Endothelial cell of coronary artery (primary cell): ENCODE data around the gene GANAB. TPM values are rescaled to one million over a fixed set of nuclear protein-coding genes. Genes with fewer than 3 reads are reported as not detected.

Experiments used
- total RNA-seq: library from RNA; depleted of rRNA; stranded (reverse); fragments of >200 nt; gene quantifications from 2 replicates; pipeline ENCODE4 v1.2.3, GENCODE V29; 2014

GANAB gene
- 190 and 269 TPM in 2 replicates for total RNA-seq

DNA sequence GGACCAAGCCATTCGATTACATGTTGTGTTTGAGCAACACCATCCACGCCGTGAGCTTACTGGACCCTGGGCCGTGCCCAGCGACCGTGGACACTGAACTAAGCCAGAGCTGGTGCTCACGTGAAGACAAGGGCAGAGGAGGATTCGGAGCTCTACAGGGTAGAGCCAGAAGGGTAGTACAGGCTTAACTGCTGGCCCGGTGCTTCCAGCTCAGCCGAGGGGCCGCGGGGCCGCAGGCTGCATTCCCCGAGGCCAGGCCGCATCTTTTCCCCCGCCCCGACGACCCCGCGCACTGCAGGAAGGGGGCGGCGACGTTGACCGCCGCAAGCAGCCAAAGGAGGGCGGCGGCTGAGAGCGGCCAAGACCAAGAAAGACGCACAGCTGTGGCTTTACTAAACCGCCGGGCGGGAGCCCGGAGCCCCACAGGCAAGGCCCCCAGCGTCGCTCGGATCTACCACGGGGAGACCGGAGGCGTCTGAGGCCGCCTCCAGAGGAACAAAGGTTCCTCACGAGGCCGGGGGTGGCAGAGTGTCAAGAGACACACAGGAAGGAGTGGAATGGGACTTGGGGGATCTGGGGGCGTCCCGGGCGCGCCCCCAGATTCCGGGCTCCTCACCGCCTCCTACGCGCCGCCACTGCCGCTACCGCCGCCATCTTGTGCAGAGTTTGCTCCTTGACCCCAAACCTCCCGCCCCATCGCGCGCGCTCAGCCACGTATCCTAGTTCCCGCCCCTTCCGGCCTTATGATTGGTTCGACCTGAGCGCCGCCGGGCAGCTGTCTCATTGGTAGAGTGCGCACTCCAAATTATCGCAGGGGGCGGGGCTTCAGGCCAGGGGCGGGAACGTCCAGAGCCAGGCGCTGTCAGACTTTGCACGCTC is at the start of gene GANAB:
Gene GANAB, minus strand, starts transcription at position 668 of the 879 bp plus-strand sequence. Its CDS starts 14 bp downstream, at position 654.

DNA sequence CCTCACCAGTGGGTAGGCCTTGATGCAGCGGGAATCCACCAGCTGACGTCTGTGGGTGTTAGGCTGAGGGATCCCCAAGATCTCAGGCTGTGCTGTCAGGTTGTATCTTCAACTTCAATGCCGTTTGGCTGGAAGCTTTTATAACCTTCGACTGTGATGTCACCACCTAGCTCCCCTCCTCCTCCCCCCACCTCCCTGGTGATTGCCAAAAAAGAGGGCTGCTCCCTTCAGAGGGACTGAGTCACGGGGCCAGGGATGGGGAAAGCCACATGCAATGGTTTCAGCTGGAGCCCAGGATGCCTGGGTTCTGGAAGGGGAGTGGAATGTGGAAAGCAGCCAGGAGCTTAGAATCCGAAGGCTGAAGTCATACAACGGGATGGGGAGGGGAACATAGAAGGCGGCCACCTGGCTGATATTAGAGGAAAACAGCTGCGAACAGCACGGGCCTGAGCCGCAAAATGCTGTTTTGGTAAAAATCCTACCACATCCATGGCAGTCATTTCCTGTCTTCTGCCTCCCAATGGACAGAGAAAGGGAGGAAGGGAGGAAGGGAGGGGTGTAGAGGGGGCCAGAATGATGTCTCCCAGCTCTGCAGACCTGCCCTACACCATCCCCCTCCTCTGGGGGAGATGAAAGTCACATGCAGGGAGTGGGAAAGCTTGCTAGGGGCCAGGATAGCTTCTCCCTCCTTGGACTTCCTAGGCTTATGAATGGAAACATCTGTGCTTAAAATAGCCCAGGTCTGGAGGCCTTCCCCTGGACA is 43.2 kb upstream of the GANAB start, which contains the start of gene LRRN4CL:
Gene LRRN4CL, minus strand, starts transcription at position 110 of the 763 bp plus-strand sequence. CDS start 1,022 bp downstream, outside the sequence.

DNA sequence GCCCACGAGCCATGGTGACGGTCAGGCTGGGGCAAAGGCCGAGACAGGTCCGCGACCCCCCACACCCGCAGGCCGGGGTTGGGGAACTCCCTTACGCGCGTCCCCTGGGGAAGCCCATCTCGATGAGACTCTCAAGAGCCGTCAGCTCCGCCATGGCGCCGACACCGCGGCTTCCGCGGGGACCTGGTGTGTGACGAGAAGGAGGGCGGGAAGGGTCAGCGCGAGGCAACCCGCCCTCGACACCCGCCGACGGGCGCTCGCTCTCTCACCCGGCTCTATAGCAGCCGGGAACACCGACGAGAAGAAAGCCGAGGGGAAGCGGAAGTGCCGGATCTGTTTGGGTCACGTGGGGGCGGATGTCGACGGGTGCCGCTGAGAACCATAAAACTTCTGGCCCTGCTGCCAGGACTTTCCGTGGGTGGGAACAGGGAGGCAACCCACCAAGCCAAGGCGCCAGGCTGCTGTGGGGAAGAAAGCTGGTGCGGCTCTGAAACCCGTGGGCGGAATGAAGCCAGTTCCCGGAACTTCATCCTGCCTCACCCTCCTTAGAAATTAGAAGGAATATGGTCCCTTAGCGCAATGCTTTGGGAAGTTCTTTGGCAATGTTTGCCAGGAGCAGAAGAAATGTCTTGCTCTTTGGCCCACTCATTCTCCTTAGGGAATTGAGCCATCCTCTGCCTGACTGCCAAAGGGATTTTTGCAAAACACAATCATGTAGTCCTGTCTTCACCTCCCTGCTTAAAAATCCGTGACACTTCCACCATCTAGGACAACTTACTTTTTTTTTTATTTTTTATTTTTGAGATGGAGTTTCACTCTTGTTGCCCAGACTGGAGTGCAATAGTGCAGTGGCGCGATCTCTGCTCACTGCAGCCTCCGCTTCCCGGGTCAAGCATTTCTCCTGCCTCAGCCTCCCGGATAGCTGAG is 32.6 kb upstream of the GANAB start, which contains the start of gene UBXN1:
Gene UBXN1, minus strand, starts transcription at position 304 of the 927 bp plus-strand sequence. Its CDS starts 150 bp downstream, at position 154.

DNA sequence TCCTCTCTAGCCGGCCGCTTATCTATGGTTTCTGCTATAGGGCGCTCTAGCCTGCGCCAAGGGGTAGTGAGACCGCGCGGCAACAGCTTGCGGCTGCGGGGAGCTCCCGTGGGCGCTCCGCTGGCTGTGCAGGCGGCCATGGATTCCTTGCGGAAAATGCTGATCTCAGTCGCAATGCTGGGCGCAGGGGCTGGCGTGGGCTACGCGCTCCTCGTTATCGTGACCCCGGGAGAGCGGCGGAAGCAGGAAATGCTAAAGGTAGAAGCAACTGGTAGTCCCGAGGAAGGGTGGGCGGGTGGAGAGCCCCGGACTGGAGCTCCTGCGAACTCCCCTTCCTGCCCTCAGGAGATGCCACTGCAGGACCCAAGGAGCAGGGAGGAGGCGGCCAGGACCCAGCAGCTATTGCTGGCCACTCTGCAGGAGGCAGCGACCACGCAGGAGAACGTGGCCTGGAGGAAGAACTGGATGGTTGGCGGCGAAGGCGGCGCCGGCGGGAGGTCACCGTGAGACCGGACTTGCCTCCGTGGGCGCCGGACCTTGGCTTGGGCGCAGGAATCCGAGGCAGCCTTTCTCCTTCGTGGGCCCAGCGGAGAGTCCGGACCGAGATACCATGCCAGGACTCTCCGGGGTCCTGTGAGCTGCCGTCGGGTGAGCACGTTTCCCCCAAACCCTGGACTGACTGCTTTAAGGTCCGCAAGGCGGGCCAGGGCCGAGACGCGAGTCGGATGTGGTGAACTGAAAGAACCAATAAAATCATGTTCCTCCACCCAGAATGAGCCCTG is 25.4 kb upstream of the GANAB start, which contains the start of the genes LBHD1 and UQCC3:
Gene LBHD1, minus strand, starts transcription at position 660 of the 782 bp plus-strand sequence. CDS start 2,236 bp downstream, outside the sequence.
Gene UQCC3, plus strand, starts transcription at position 66 of the 782 bp plus-strand sequence. Its CDS starts 73 bp downstream, at position 139.

DNA sequence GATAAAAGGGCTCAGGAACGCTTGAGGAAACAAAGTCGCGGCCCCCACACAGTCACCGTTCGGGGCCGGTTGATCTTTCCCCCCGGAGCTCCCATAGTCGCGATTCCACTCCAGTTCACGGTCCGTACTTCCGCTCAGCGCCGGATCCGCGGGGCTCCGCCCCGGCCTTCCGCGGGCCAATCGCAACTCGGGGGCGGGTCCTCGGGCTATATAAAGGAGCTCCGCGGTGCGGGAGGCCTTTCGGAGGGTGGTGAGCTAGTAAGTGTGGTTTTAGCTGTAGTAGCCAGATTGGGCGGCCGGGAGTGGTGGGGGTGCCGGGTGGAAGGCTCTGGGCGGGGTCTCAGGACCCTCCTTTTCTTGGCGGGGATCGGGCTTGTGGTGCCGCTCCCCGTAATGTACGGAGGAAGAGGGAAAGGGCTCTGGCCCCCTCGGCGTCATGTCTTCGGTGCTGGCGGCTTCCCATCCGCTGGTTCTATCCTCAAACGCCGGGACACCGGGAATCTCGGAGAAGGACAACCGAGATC is 18.7 kb upstream of the GANAB start, which contains the start of the genes C11orf98 and CSKMT:
Gene C11orf98, minus strand, starts transcription at position 136 of the 524 bp plus-strand sequence. Its CDS starts 41 bp downstream, at position 95.
Gene CSKMT, plus strand, starts transcription at position 238 of the 524 bp plus-strand sequence. CDS start 568 bp downstream, outside the sequence.

DNA sequence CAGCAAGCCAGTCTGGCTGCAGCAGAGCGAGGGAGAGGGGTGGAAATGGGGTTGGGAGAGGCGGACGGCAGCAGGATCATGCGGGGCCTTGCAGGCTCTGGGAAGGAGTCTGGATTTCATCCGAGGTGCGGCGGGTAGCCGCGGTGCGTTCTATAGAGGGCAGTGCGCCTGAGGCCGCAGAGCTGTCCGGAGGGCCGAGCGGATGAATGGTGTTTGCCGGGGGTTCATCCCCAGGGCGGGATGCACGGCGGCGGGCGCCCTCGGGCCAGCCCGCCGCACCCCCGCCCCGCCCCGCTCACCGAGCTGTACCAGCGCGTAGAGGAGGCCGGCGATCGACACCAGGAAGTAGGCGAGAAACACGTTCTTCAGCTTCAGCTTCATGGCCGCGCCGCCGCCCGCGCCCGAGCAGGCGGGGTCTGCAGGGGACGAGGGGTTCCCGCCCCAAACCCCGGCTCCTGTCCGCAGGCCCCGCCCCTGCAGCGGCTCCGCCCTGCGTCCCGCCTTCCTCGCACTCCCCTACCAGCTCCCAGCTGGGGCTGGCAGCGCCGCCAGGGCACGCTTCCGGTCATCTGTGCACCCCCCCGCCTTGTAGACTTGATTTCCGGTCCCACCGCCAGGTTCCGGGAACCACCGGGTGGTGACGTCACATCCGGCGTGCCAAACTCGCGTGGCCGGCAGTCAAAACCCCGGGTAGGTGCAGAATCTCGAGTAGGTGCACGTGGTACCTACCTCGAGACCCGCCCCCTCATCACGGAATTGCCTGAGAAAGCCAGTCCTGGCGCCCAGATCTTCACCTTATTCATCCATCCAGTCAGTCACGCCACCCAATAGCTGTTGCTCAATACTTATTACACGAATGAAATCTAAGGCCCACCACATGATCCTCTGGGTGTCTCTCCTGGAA is 24.6 kb downstream of the GANAB start, which contains the start of gene B3GAT3:
Gene B3GAT3, minus strand, starts transcription at position 420 of the 904 bp plus-strand sequence. Its CDS starts 39 bp downstream, at position 381.

DNA sequence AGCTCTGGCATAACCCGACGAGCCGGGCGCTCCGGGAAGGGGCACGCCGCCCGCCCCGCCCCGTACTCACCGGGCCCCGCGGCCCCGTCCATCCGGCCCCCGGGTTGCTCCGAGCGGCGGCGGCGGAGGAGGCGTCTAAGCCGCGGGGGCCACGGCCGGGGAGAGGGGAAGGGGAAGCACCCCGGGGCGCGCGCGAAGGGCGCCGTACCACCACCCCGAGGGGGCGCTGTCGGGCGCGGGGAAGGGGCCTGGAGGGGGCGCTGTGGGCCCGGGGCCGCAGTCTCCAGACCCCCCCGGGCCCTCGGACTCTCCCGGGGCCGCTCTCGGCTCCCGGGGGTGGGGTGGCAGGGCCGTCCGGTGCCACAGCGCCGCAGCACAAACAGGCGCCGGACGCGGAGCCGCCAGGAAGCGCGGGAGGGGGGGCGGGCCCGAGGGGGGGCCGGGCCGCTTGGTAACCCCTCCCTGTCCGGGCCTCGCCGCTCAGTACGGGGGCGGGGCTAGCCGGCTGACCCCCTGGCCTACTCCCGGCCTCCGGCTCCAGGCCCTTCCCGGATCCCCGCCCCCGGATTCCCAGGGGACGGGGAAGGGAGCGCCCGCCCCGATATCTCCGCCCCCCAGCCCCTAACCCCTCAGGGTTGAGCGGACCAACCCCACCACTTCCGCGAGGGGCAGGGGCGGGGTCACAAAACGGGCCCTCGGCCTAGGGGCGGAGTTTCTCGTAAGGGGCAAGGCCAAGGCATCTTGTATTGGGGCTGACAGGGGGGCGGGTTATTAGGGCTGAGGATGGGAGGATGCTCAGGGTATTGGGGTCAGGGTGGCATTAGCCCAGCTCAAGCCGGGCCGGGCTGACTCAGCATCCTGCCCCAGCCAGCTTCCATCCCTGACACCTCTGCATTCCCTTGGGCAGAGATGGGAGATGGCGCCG is 33.8 kb downstream of the GANAB start, which contains the start of the genes EML3 and ROM1:
Gene EML3, minus strand, starts transcription at position 410 of the 925 bp plus-strand sequence. Its CDS starts 318 bp downstream, at position 92.
Gene ROM1, plus strand, starts transcription at position 892 of the 925 bp plus-strand sequence. Its CDS starts 25 bp downstream, at position 917.

DNA sequence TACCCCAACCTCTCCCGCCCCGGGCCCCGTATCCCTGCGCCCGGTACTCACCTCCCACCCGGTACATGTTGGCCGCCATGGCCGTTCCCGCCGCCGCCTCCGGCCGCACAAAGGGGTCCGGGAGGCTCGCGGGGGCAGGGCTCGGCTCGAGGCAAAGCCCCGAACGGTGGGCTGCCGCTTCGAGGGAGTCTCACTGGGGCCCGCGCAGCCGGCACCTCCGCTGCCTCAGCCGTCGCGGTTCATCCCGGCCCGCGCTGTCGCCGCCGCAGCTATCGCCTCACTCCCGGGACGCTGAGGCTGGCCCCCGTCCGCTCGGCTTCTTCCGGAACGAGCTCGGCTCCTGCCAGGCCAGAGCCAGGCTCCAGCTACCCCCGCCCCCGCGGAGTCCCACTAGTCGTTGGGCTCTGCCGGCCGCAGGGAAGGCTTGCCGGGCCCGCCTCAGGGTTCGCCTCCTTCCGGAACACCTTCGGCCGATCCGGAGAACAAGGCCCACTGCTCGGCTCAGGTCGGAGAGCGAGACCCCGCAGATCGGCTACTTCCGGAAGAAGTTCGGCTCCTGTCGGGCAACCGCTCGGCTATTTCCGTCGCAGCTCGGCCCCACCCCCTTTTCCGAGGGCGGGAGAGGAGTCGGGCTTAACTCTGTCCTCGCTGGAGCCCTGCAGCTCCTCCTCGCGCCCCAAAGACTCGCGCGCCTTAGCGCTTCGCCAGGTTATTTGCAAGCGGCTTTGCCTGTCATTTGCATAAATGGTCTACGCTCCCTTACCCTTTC is 44.9 kb downstream of the GANAB start, which contains the start of gene MTA2:
Gene MTA2, minus strand, starts transcription at position 494 of the 769 bp plus-strand sequence. Its CDS starts 415 bp downstream, at position 79.

DNA sequence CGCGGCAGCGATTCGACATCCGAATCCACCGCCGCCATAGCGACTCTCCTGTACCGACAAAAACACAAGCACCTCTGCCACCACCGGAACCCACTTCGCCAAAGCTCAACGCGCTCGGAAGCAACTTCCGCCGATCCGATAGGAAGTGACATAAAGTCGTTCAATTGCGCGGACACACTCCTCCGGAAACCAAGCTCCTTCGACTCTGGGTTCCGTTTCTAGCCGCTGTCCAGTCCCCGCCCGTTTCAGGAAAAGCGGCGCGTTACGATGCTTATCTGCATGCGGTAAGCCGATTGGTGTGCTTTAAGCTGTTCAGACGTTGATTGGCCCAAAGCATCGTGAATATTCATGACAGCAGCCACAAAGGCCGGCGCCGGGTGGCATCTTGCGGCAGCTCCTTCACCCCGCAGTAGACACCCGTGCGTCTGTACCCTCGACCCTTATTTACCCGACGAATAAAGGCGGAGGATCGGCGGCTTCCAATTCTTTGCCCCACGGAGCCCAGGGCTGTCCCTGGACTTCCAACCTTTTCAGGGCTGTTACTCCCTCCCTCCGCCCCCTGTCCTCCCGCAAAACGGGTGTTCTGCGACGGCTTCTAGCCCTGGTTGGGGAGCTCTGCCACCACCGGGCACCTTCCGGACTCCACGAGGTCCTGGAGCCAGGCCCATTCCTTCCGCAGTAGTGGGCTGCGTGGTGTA is 54.8 kb downstream of the GANAB start, which contains the start of gene TUT1:
Gene TUT1, minus strand, starts transcription at position 76 of the 698 bp plus-strand sequence. Its CDS starts 38 bp downstream, at position 38.

Other genes with a start within 250 kb of the GANAB start
- gene SCGB1A1, start 227.6 kb downstream of the GANAB start, total RNA-seq = not detected in 2 replicates
- 414 and 532 TPM in 2 replicates for gene AHNAK, start 99.8 kb downstream of the GANAB start, total RNA-seq
- gene EEF1G, start 72.7 kb downstream of the GANAB start, total RNA-seq = 1,547 and 1,726 TPM in 2 replicates
- 8.8 and 9.6 TPM in 2 replicates for gene TUT1, start 55.1 kb downstream of the GANAB start, total RNA-seq
- gene MTA2, start 44.7 kb downstream of the GANAB start, total RNA-seq = 158 and 226 TPM in 2 replicates
- gene EML3, start 33.8 kb downstream of the GANAB start, total RNA-seq = 24.2 and 30.8 TPM in 2 replicates
- gene ROM1, start 33.4 kb downstream of the GANAB start, total RNA-seq = 7.3 and 8.5 TPM in 2 replicates
- gene B3GAT3, start 24.6 kb downstream of the GANAB start, total RNA-seq = 12.6 and 20.0 TPM in 2 replicates
- gene INTS5, start 6.7 kb upstream of the GANAB start, total RNA-seq = 21.1 and 21.5 TPM in 2 replicates
- 46.1 and 53.0 TPM in 2 replicates for gene C11orf98, start 18.6 kb upstream of the GANAB start, total RNA-seq
- 7.4 and 12.7 TPM in 2 replicates for gene CSKMT, start 18.7 kb upstream of the GANAB start, total RNA-seq
- 12.2 and 12.8 TPM in 2 replicates for gene UQCC3, start 25.1 kb upstream of the GANAB start, total RNA-seq
- gene LBHD1, start 25.7 kb upstream of the GANAB start, total RNA-seq = 1.9 and 2.6 TPM in 2 replicates
- gene UBXN1, start 32.5 kb upstream of the GANAB start, total RNA-seq = 163 and 210 TPM in 2 replicates
- 0.09 TPM in 2 replicates for gene LRRN4CL, start 42.9 kb upstream of the GANAB start, total RNA-seq
- gene BSCL2, start 60.8 kb upstream of the GANAB start, total RNA-seq = 20.1 and 25.6 TPM in 2 replicates
- not detected in 2 replicates for gene GNG3, start 61.1 kb upstream of the GANAB start, total RNA-seq
- gene HNRNPUL2, start 80.8 kb upstream of the GANAB start, total RNA-seq = 9.8 and 13.6 TPM in 2 replicates
- gene TTC9C, start 81.9 kb upstream of the GANAB start, total RNA-seq = 32.8 and 33.1 TPM in 2 replicates
- gene ZBTB3, start 107.5 kb upstream of the GANAB start, total RNA-seq = 6.9 and 8.4 TPM in 2 replicates
- 51.1 and 71.4 TPM in 2 replicates for gene POLR2G, start 115.0 kb upstream of the GANAB start, total RNA-seq
- gene TAF6L, start 124.8 kb upstream of the GANAB start, total RNA-seq = 18.4 and 20.5 TPM in 2 replicates
- gene TMEM179B, start 140.8 kb upstream of the GANAB start, total RNA-seq = 15.9 and 23.5 TPM in 2 replicates
- gene TMEM223, start 145.4 kb upstream of the GANAB start, total RNA-seq = 9.0 and 16.0 TPM in 2 replicates
- 16.0 and 21.6 TPM in 2 replicates for gene NXF1, start 158.8 kb upstream of the GANAB start, total RNA-seq
- 36.4 and 40.9 TPM in 2 replicates for gene STX5, start 185.4 kb upstream of the GANAB start, total RNA-seq
- gene TEX54, start 186.2 kb upstream of the GANAB start, total RNA-seq = not detected in 2 replicates
- 66.5 and 70.3 TPM in 2 replicates for gene WDR74, start 193.0 kb upstream of the GANAB start, total RNA-seq
- gene SLC3A2, start 234.3 kb upstream of the GANAB start, total RNA-seq = 121 and 172 TPM in 2 replicates